GM18858 (cell line): ENCODE data around the gene SLC38A10.

ENCODE experiments used
- ATAC-seq: cut with Tn5 transposase; IDR thresholded peaks from one replicate; pipeline ENCODE4 v1.9.1; 2021; ENCODE audit not compliant: unreplicated experiment

SLC38A10 gene

GRCh38 chr17:81210868-81211267 lies 84.2 kb downstream of the SLC38A10 start:
- no peak for ATAC-seq

GRCh38 chr17:81210466-81210865 lies 84.6 kb downstream of the SLC38A10 start:
- no peak for ATAC-seq

GRCh38 chr17:81209141-81209540 lies 86.0 kb downstream of the SLC38A10 start:
- ATAC-seq, result no peak

GRCh38 chr17:81208651-81209050 lies 86.5 kb downstream of the SLC38A10 start:
- ATAC-seq, result no peak

- no peak for ATAC-seq
Observed at GRCh38 chr17:81207610-81208581, 87.2 kb downstream of the SLC38A10 start.

GRCh38 chr17:81206657-81207056 lies 88.5 kb downstream of the SLC38A10 start:
- ATAC-seq, result no peak

- ATAC-seq, result no peak
Observed at GRCh38 chr17:81206166-81206565, 88.9 kb downstream of the SLC38A10 start.

GRCh38 chr17:81204578-81204977 lies 90.5 kb downstream of the SLC38A10 start:
- no peak for ATAC-seq

GRCh38 chr17:81203136-81203535 lies 92.0 kb downstream of the SLC38A10 start:
- ATAC-seq, result no peak

- no peak for ATAC-seq
Observed at GRCh38 chr17:81202318-81202717, 92.8 kb downstream of the SLC38A10 start.

GRCh38 chr17:81200695-81201580 lies 94.2 kb downstream of the SLC38A10 start:
- no peak for ATAC-seq

GRCh38 chr17:81200201-81200600 lies 94.9 kb downstream of the SLC38A10 start:
- no peak for ATAC-seq

- no peak for ATAC-seq
Observed at GRCh38 chr17:81199482-81199830, 95.7 kb downstream of the SLC38A10 start.

- no peak for ATAC-seq
Observed at GRCh38 chr17:81198826-81199481, 96.2 kb downstream of the SLC38A10 start.

GRCh38 chr17:81197831-81198490 lies 97.1 kb downstream of the SLC38A10 start:
- no peak for ATAC-seq

GRCh38 chr17:81197409-81197795 lies 97.7 kb downstream of the SLC38A10 start:
- ATAC-seq, result no peak

- no peak for ATAC-seq
Observed at GRCh38 chr17:81196505-81197408, 98.3 kb downstream of the SLC38A10 start.

- ATAC-seq, result no peak
Observed at GRCh38 chr17:81195941-81196495, 99.1 kb downstream of the SLC38A10 start.
